ENCODE data around the gene MET. TPM values are rescaled to one million over a fixed set of nuclear protein-coding genes. Genes with fewer than 3 reads are reported as not detected.

MET gene
- total RNA-seq, 1 donor from 2014 or later, result 23.6 TPM

- H3K36me3 Mint-ChIP-seq (ENCODE audit: low read depth), result no peaks in the 10 kb centered on the region
- H3K4me3 Mint-ChIP-seq (ENCODE audit: unreplicated experiment), result no peak overlapping the region
- no peak overlapping the region for H3K27ac Mint-ChIP-seq (ENCODE audit: unreplicated experiment)
- DNase-seq (ENCODE audit: low spot score), result no peak
- no peaks in the 10 kb centered on the region for H3K27me3 Mint-ChIP-seq (ENCODE audit: low read depth)
- H3K4me1 Mint-ChIP-seq (ENCODE audit: low read depth), result peaks cover 41% of the 10 kb centered on the region
- no peak for TF ChIP-seq CTCF (IDR thresholded peaks at IDR 0.05)
- no peaks in the 10 kb centered on the region for H3K9me3 Mint-ChIP-seq (ENCODE audit: low read depth)
Measured at GRCh38 chr7:116806046-116806944, 134.3 kb downstream of the MET start.

- no peak for TF ChIP-seq CTCF (IDR thresholded peaks at IDR 0.05)
- no peak overlapping the region for H3K4me3 Mint-ChIP-seq (ENCODE audit: unreplicated experiment)
- H3K4me1 Mint-ChIP-seq (ENCODE audit: low read depth), result peaks cover 33% of the 10 kb centered on the region
- DNase-seq (ENCODE audit: low spot score), result no peak
- H3K36me3 Mint-ChIP-seq (ENCODE audit: low read depth), result no peaks in the 10 kb centered on the region
- no peaks in the 10 kb centered on the region for H3K9me3 Mint-ChIP-seq (ENCODE audit: low read depth)
- no peak overlapping the region for H3K27ac Mint-ChIP-seq (ENCODE audit: unreplicated experiment)
- H3K27me3 Mint-ChIP-seq (ENCODE audit: low read depth), result no peaks in the 10 kb centered on the region
Measured at GRCh38 chr7:116807011-116807560, 135.1 kb downstream of the MET start.

GRCh38 chr7:116809636-116810266, 137.8 kb downstream of the MET start:
- Mint-ChIP-seq H3K27me3 (ENCODE audit: low read depth) (no peaks in the 10 kb centered on the region), H3K9me3 (ENCODE audit: low read depth) (no peaks in the 10 kb centered on the region), H3K36me3 (ENCODE audit: low read depth) (no peaks in the 10 kb centered on the region), H3K27ac (ENCODE audit: unreplicated experiment) (no peak overlapping the region), H3K4me3 (ENCODE audit: unreplicated experiment) (no peak overlapping the region), H3K4me1 (ENCODE audit: low read depth) (peaks cover 12% of the 10 kb centered on the region)
- DNase-seq (ENCODE audit: low spot score), result no peak
- TF ChIP-seq CTCF (IDR thresholded peaks at IDR 0.05), result peak; percentile 93

- Mint-ChIP-seq H3K4me3 (ENCODE audit: unreplicated experiment) (no peak overlapping the region), H3K27ac (ENCODE audit: unreplicated experiment) (no peak overlapping the region)
Measured at GRCh38 chr7:116810267-116811116, 138.5 kb downstream of the MET start.

More at GRCh38 chr7:116810267-116811116, 138.5 kb downstream of the MET start:
- no peak for TF ChIP-seq CTCF (IDR thresholded peaks at IDR 0.05)
- no peaks in the 10 kb centered on the region for H3K27me3 Mint-ChIP-seq (ENCODE audit: low read depth)
- no peaks in the 10 kb centered on the region for H3K9me3 Mint-ChIP-seq (ENCODE audit: low read depth)
- H3K36me3 Mint-ChIP-seq (ENCODE audit: low read depth), result no peaks in the 10 kb centered on the region
- peaks cover 7% of the 10 kb centered on the region for H3K4me1 Mint-ChIP-seq (ENCODE audit: low read depth)
- no peak for DNase-seq (ENCODE audit: low spot score)

Measured in chondrocyte (in vitro differentiated cells).